Erythroblast (primary cell): ENCODE results near the gene CCNB1IP1.

Experiments used
- GATA1 ChIP-seq: IDR thresholded peaks from 2 replicates; pipeline ENCODE4 v1.6.1; 2011; ENCODE audit warnings: low read depth, mild to moderate bottlenecking, control low read depth, low read length, moderate library complexity
- POLR2A ChIP-seq: IDR thresholded peaks from 2 replicates; pipeline ENCODE4 v1.6.1; 2011; ENCODE audit warnings: mild to moderate bottlenecking, low read length

GRCh38 chr14:20331053-20331613, 1.9 kb downstream of the CCNB1IP1 start:
- TF ChIP-seq POLR2A (no peak), GATA1 (no peak)
